ENCODE measurements around the gene CLSTN2.

CLSTN2 gene

GRCh38 chr3:139941580-139941979 lies 6.6 kb downstream of the CLSTN2 start:
- no peak for DNase-seq (ENCODE audit: low read depth in 2 of 2)

- DNase-seq (ENCODE audit: low read depth in 2 of 2): no peak
Measured at GRCh38 chr3:139944256-139944910, 9.4 kb downstream of the CLSTN2 start.

DNA sequence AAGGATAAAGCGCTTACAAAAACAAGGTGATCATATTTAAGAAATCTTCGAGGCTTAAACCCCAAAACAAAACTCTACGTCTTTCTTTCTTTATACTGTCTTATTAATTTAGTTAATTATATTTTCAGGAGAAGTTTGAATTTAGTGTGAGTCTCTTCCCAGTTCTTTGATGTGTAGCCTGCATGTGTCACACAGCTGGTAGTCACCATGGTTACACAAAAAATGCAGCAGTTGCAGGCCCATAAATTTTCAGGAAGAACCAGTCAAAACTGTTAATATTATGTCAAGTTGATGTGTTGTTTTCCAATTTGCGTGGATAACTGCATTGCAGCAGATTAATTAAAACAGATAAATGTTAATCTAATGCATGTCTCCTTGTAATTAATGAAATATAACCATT lies 10.4 kb downstream of the CLSTN2 start:
- DNase-seq (ENCODE audit: low read depth in 2 of 2): no peak

DNA sequence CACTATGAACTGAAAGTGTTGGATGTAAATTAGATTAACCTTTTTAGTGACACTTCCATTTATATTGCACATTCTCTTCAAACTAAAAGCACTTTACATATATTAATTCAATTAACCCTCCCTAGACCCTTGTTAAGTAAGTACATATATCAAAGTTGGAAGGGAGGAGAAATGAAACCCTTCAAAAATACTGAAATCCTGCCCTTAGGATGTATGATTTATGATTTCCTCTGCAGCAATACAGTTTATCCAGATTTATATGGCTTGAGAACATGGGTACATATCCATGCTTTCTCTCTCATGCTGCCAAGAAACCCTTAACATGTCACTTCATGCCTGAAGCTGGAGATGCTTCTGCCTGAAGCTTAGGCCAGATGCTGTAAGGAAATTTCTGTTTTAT lies 11.0 kb downstream of the CLSTN2 start:
- no peak for DNase-seq (ENCODE audit: low read depth in 2 of 2)

GRCh38 chr3:139948467-139948866 lies 13.5 kb downstream of the CLSTN2 start:
- no peak for DNase-seq (ENCODE audit: low read depth in 2 of 2)

DNA sequence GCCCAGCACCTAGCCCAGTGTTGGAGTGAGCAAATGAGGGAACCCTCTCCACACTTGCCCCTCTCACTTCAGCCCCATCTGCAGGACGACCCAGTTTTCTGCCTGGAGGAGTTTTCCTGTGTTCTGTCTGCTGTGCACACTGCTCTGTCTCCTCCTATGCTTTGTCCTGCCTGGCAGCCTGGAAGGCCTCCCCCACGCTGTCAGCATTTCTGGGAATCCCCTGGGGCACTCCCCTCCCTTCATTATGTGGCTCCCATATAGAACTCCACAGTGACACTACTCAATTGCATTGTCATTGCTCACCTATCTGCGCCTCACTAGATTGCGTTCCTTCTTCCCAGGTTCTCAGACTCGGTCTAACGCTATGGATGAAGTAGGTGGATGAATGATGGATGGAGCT lies 13.9 kb downstream of the CLSTN2 start:
- no peak for DNase-seq (ENCODE audit: low read depth in 2 of 2)

DNA sequence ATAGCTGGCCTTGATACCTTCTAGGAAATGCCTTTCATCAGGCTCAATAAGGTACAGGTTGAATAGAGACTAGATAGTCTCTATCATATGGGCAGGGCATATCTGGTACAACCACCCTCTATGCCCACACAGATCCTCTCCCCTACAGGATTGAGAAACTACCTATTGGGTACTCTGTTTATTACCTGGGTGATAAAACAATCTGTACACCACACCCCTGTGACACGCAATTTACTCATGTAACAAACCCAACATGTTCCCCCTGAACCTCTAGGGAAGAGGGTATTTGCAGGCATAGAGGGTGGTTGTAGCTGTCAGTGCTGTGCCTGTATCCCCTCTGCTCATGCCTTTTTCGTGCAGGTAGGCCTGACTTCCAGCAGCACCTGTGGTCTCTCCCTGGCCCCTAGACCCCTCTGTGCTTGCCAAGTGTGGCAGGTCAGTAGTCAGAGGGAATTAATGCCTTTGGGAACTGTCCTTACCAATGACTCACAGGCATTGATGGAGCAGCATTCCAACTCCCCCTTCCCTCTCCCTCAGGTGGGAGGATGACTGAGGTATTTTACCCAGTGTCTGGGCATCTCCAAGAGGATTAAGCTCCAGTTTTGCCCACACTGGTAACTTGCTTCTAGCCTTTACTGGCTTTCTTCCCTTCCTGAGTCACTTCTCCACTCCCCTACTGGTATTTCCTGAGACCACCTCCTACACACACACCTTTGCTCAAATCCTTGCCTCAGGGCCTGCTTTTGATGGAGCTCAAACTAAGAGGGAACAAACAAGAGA lies 18.3 kb downstream of the CLSTN2 start:
- no peak for DNase-seq (ENCODE audit: low read depth in 2 of 2)

- DNase-seq (ENCODE audit: low read depth in 2 of 2): no peak
Measured at GRCh38 chr3:139954146-139954860, 19.3 kb downstream of the CLSTN2 start.

DNA sequence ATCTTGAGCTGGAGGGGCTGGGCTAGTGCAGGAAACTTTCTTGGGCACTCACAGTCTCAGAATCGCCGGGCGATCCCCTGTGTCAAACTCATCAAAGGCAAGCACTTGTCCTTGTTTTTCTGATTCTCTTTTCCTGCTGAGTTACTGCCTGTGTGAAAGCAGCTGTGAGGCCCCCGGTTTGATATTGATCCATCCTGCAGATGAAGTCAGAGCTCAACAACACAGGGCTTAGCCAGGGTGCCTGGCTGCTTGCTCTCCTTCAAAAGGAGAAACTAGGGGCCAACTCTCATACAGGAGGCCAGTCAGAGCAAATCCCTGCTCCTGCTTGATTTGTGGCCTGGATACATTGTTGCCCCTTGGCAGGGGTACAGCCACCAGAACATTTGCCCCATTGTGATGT lies 22.9 kb downstream of the CLSTN2 start:
- DNase-seq (ENCODE audit: low read depth in 2 of 2): no peak

DNA sequence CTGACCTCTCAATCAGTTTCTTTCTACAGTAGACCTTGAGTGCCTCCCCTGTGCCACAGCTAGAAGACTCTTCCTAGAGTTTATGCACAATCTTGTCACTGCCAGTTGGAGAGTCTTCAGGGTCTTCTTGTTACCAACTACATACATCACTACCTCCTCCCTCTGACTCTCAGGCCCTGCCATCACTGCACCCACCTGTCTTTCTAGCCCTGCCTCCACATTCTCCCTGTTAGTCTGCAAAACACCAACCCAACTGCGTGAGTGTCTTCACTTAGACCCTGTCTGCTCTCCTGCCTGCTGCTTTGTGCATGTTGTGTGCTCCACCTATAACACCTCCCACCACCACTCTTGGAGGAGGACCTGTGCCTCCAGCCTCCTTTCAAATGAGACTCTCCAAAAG lies 34.4 kb downstream of the CLSTN2 start:
- no peak for DNase-seq (ENCODE audit: low read depth in 2 of 2)

GRCh38 chr3:139970526-139970925 lies 35.5 kb downstream of the CLSTN2 start:
- no peak for DNase-seq (ENCODE audit: low read depth in 2 of 2)

GRCh38 chr3:139974809-139975425 lies 39.9 kb downstream of the CLSTN2 start:
- no peak for DNase-seq (ENCODE audit: low read depth in 2 of 2)

DNA sequence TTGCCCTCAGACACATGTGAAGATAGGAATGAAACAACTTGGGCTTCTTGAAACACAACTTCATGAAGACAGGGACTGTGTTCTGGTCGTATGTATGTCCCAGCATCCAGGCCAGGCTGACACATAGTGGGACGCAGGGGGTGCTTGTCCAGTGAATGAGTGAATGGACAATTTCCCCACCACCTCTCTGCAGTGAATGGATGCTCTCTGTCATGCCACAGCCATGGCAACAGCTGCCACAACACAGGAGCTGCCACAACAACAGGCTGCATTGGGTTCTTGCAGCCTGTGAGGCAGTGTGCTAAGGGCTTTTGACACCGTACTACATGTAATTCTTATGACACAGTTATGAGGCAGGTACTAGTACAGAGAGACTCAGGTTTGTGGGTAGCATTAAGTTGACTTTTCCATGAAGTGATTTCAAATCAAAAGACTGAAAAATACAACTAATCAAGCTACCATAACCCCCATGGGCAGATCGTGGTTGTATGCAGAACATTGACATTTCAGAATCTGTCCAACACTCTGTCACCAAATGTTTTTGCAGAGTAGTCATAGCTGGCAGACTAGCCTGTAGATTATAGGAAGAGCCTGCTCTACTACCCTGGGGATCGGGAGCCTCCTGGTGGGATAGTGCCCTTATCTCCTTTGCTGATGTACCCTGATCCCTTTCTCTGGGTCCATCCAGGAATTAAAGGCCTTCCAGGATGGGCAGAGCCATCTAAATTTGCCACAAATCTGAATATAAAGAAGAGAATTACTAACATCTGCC lies 40.8 kb downstream of the CLSTN2 start:
- no peak for DNase-seq (ENCODE audit: low read depth in 2 of 2)

GRCh38 chr3:139978966-139979365 lies 44.0 kb downstream of the CLSTN2 start:
- DNase-seq (ENCODE audit: low read depth in 2 of 2): no peak

DNA sequence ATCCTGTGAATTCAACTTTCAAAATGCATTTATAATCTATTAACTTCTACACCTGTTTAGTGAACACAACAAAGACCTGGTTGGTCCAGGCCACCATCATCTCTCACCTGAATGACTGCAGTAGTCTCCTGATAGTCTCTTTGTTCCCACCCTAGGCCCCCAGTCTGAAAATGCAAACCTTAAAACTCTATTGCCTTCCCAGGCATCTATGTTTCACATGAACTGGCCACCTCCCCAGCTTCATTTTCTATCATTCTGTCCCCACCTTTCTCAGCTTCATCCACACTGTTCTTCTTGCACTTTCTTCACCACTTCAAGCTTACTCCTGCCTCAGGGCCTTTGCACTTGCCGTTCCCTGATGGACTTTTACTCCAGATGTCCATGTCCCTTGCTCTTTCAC lies 45.0 kb downstream of the CLSTN2 start:
- DNase-seq (ENCODE audit: low read depth in 2 of 2): no peak

- DNase-seq (ENCODE audit: low read depth in 2 of 2): no peak
Measured at GRCh38 chr3:139982404-139982803, 47.4 kb downstream of the CLSTN2 start.

DNA sequence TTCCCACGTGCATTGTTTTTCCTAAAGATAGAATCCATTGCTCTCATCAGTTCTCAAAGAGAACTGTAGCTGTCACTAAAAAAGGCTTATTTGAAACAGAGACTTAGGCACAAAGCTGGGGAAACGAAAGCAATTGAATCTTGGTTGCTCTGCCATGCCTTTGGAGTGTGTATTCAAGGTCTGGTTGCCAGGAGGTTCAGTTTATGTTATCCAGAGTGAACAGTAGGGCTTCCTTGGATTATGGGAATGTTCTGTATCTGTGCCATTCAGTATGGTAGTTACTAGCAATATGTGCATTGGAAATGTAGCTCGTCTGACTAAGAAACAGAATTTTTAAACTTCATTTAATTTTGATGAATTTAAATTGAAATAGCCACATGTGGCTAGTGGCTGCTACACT lies 50.6 kb downstream of the CLSTN2 start:
- DNase-seq (ENCODE audit: low read depth in 2 of 2): no peak

DNA sequence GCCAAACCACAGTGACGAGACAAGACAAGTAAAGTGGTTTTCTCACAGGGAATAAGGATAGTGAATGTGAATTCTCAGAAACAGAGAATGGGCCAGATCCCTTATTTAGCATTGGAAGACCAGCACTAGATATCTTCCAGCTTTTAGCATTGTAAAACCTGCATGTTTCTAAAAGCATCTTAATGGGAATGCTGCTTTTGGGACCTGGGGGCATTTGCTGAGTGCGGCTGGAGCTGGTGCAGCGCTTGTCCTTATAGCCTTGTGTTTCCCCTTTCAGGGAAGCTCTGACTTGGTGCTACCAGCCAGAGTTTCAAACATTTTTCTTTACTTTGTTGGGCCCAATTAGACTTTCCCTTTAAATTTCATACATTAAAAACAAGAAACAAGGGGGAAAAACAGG lies 52.9 kb downstream of the CLSTN2 start:
- DNase-seq (ENCODE audit: low read depth in 2 of 2): no peak

GRCh38 chr3:139988472-139989156 lies 53.6 kb downstream of the CLSTN2 start:
- DNase-seq (ENCODE audit: low read depth in 2 of 2): no peak

DNA sequence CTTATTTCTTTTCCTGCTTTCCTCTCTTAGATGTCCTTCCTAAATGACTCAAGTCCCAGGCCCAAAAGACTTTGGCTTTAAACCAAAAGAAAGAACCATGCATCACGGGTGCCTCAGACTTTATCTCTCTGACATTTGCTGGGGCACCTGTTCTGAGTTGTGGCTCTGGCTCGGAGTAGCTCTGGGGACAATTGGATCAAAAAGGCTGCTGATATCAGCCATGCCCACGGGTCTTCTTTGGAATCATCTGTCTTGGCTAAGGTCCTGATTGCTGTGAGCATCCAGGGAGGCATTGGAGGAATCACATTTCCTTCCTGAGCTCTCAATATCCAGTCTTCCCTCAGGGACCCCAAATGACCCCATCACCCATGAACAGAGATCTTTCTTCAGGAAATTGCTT lies 59.9 kb downstream of the CLSTN2 start:
- no peak for DNase-seq (ENCODE audit: low read depth in 2 of 2)

DNA sequence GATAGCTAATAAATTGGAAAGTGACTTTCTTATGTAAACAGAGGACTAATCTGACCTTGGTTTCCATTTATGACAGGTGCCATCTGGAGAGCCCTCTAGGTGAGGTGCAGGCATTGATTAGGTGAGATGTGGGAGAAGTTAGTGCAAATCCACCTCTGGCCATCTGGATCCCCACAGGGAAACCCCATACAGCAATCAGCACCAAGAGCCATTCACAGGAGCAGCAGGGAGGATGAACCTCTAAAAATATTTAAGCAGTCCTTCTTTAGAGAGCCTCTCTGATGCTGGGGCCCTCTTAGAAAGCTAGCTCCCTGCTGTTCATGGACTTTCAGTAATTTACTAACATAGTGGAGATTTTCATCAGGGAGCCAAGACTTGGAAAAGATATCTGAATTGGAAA lies 69.3 kb downstream of the CLSTN2 start:
- no peak for DNase-seq (ENCODE audit: low read depth in 2 of 2)

Measured in stimulated activated CD4-positive, alpha-beta T cell treated with anti-CD3 and anti-CD28 coated beads, Interleukin-12 subunit alpha, Interleukin-12 subunit beta, amount 100 ng/mL, for 24 hours (primary cell).